Esophagus muscularis mucosa (tissue), 3 donors: ENCODE results near the gene ZBTB7C.
"Not testable (repeated sequence)": the region's sequence is repeated elsewhere in the genome, so short reads cannot be mapped to it uniquely, and the experiment has no call there.

Source experiments
- POLR2AphosphoS5 ChIP-seq, 2 donors: sonication (generic); formaldehyde crosslinking; IDR thresholded peaks; one replicate each; pipeline ENCODE4 v1.6.1; 2017; ENCODE audit warnings: antibody characterized with exemption in 2 of 2
- TF ChIP-seq, protein P1 (sequence below), 3 experiments: fragments of 200-600 bp in 2 of 3; fragments of 450-650 bp in 1 of 3; sonication (generic) in 2 of 3; IDR thresholded peaks; one replicate each; pipeline ENCODE4 v1.5.1; 2017 to 2019; ENCODE audit warnings: antibody characterized with exemption in 3 of 3, mild to moderate bottlenecking in 2 of 3, moderate library complexity in 1 of 3

- not testable (repeated sequence) for TF ChIP-seq POLR2AphosphoS5 (IDR thresholded peaks at IDR 0.05)
- TF ChIP-seq, protein P1, sequence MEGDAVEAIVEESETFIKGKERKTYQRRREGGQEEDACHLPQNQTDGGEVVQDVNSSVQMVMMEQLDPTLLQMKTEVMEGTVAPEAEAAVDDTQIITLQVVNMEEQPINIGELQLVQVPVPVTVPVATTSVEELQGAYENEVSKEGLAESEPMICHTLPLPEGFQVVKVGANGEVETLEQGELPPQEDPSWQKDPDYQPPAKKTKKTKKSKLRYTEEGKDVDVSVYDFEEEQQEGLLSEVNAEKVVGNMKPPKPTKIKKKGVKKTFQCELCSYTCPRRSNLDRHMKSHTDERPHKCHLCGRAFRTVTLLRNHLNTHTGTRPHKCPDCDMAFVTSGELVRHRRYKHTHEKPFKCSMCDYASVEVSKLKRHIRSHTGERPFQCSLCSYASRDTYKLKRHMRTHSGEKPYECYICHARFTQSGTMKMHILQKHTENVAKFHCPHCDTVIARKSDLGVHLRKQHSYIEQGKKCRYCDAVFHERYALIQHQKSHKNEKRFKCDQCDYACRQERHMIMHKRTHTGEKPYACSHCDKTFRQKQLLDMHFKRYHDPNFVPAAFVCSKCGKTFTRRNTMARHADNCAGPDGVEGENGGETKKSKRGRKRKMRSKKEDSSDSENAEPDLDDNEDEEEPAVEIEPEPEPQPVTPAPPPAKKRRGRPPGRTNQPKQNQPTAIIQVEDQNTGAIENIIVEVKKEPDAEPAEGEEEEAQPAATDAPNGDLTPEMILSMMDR (IDR thresholded peaks at IDR 0.05), result not testable (repeated sequence)
Measured at GRCh38 chr18:48284011-48284410, 125.2 kb downstream of the ZBTB7C start.
